ENCODE data around the gene SH2D3C.
A peak's percentile ranks its signal among the peaks of the same experiment; 100 is the strongest.
"Not testable (repeated sequence)": the region's sequence is repeated elsewhere in the genome, so short reads cannot be mapped to it uniquely, and the experiment has no call there.

SH2D3C gene

DNA sequence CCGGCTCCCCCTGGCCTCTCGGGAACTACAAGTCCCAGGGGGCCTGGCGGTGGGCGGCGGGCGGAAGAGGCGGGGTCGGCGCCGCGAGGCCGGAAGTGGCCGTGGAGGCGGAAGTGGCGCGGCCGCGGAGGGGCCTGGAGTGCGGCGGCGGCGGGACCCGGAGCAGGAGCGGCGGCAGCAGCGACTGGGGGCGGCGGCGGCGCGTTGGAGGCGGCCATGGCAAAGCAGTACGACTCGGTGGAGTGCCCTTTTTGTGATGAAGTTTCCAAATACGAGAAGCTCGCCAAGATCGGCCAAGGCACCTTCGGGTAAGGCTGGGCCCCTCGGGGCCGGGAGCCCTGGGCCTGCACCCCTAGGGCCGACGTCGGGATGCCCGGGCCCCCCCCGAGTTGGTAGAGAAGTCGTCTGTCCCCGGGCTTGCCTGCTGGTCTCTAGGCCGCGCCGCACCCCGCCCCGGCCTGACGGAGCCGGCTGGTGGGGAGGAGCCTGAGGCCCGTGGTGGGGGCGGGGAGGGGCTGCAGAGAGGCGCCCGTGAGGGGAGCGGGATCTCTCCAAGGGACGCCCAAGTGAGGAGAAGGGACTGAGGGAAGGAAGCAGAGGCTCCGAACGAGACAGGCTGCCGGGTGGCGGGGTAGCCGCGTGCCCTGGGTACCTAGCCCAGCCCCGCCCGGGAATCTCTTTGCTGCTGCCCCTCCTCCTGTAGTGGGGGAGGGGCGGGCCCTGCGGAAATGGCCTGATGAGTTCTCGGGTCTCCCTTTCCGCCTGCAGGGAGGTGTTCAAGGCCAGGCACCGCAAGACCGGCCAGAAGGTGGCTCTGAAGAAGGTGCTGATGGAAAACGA, 7.7 kb upstream of the SH2D3C start, which contains the start of gene CDK9:
Gene CDK9 (plus strand): TSS at position 102 of the 840 bp plus-strand sequence. CDS start 115 bp downstream, at position 217.
- TF ChIP-seq JUND (IDR thresholded peaks at IDR 0.05; ENCODE audit: low read depth), result no peak
- in situ Hi-C loops (cut with HindIII; ENCODE audit: low pct_unique_long_range_greater_than_20kb, low sequenced_read_pairs), result no loop called here
- DNase-seq (ENCODE audit: low read depth in 1 of 2, low spot score in 1 of 2), result peak; percentile 93 to 94

DNA sequence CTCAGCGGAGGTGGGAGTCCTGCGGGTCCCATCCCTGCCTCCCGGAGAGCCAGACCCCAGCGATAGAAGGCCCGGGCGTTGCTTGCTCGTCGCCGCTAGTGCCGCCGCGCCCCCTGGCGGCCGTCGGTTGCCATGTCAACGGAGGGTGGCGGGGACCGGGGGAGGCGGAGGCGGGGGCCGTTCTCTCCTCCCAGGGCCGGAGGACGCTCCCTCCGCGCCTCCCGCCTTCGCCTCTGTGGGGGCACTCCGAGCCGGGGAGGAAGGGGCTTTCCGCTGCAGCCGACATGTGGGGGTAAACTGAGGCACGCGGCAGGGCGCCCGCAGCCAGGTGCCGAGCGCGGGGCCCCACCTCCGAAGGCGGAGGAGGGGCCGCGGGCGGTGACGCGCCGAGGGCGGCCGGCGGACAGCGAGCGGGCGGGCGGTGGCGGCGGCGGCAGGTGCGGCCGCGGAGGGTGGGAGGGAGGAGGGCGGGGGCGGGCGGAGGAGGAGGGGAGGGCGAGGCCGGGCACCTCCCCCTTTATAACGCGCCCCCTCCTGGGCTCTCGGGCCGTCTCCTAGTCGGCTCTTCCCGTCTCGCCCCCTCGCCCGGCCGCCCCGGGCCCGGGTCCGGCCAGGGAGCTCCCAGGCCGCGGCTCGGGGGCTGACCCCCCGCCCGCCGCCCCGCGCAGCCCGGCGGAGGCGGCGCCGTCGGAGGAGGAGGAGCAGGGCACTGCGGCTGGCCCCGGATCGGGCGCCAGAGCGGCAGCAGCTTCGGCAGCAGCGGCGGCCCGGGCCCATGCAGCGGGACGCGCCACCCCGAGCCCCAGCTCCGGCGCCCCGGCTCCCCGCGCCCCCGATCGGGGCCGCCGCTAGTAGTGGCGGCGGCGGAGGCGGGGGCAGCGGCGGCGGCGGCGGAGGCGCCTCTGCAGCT, 6.8 kb upstream of the SH2D3C start:
- in situ Hi-C loops (cut with HindIII; ENCODE audit: low pct_unique_long_range_greater_than_20kb, low sequenced_read_pairs), result no loop called here
- no peak for TF ChIP-seq JUND (IDR thresholded peaks at IDR 0.05; ENCODE audit: low read depth)
- peak; percentile 90 to 97 for DNase-seq (ENCODE audit: low read depth in 1 of 2, low spot score in 1 of 2)

DNA sequence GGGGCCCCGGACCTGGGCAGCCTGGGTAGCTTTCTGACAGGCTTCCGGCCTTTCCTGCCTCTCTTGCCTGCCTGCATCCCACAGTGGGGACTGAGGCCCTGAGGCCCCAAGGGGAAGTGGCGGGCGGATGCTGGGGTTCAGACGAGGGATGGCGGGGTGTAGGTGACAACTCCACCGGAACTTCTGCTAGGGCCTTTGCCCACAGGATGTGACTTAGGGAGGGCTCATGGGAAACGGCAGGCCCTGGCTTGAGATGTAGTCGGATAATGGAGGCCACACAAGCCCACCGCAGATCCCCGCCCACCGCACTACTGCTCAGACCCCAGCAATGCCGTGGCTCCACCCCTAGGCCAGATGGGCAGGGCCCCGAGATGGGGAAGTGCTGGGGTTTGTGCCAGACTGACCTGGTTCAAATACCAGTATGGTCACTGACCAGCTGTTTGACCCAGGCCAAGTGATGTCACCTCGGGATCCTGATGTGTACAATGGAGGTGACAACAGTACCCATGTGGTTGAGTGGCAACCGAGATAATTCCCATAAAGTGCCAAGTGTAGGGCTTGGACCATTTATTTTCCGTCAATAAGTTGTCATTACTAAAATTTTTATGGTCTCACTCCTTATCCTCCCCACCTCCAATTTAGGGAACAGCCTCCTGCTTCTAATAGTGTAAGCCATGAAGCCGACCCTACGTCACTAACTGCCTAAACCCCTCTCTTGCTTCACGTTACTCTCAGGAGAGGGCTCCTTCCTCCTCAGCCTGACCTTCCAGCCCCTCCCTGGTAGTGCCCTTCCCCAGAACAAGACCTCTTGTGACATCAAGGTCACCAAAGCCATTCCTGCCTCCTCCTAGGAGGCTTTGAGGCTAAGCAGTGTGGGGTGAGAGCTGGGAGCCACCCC, 4.9 kb upstream of the SH2D3C start:
- in situ Hi-C loops (cut with HindIII; ENCODE audit: low pct_unique_long_range_greater_than_20kb, low sequenced_read_pairs), result no loop called here
- no peak for DNase-seq (ENCODE audit: low read depth in 1 of 2, low spot score in 1 of 2)

DNA sequence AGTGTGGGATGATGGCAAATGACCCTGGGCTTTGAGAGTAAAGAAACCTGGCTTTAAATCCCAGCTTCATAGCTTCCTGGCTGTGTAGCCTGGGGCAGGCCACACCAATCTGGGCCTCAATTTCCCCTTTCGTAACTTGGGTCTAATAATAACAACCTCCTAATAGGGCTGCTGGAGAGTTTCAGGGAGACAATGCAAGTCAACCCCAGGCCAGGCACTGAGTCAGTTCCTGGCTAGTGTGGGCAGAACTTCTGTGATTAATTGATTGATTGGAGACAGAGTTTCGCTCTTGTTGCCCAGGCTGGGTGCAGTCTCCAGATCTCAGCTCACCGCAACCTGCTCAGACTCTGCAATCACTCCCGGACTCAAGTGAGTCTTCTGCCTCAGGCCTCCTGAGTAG, 3.3 kb upstream of the SH2D3C start:
- no peak for DNase-seq (ENCODE audit: low read depth in 1 of 2, low spot score in 1 of 2)
- in situ Hi-C loops (cut with HindIII; ENCODE audit: low pct_unique_long_range_greater_than_20kb, low sequenced_read_pairs), result no loop called here
- TF ChIP-seq JUND (IDR thresholded peaks at IDR 0.05; ENCODE audit: low read depth), result no peak

More for the DNA sequence above, 4.9 kb upstream of the SH2D3C start:
- no peak for TF ChIP-seq JUND (IDR thresholded peaks at IDR 0.05; ENCODE audit: low read depth)

DNA sequence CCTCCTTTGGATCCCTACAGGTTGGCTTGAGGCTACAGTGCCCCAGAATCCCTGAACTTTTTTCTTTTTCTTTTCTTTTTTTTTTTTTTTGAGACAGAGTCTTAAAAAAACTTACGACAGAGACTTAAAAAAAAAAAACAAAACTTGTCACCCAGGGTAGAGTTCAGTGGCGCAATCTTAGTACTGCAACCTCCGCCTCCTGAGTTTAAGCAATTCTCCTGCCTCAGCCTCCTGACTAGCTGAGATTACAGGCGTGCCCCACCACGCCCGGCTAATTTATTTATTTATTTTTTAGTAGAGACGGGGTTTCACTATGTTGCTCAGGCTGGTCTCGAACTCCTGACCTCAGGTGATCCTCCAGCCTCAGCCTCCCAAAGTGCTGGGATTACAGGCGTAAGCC, 2.4 kb upstream of the SH2D3C start:
- in situ Hi-C loops (cut with HindIII; ENCODE audit: low pct_unique_long_range_greater_than_20kb, low sequenced_read_pairs); DNase-seq (ENCODE audit: low read depth in 1 of 2, low spot score in 1 of 2): not testable (repeated sequence)

DNA sequence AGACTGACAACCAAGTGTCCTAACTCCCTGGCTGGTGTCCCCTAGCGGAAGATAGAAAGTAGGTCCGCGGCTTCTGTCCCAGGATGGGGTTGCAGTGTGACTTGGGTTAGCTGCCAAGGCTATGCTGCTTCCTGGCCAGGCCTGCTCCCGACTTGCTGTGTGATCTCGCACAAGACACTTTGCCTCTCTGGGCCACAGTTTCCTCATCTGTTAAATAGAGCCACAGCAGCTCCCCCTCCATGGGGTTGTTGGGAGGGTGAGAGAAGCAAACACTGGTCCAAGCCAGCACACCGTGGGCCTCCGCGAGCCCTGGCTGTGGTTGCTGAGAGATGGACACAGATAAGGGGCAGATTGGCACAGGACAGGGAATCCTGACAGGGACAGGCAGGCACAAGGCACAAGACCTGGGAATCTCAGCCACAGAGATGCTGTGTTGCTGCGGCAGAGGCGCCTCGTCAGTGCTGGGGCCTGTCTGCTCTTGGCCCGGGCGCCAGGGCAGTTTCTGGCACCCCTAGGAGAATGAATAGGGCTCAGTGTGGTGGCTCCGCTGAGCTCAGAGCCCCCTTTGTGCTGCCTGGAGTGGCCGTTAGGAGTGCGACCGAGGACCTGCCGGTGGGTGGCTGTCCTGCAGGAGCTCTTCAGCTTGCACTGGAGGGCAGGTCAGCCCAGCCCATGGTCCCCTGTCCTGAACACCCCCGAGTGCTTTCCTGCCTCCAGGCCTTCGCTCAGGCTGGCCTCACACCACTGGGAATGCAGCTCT, 1.8 kb upstream of the SH2D3C start:
- peak in 1 of 2 experiments; percentile 46 for DNase-seq (ENCODE audit: low read depth in 1 of 2, low spot score in 1 of 2)
- in situ Hi-C loops (cut with HindIII; ENCODE audit: low pct_unique_long_range_greater_than_20kb, low sequenced_read_pairs), result no loop called here
- no peak for TF ChIP-seq JUND (IDR thresholded peaks at IDR 0.05; ENCODE audit: low read depth)

DNA sequence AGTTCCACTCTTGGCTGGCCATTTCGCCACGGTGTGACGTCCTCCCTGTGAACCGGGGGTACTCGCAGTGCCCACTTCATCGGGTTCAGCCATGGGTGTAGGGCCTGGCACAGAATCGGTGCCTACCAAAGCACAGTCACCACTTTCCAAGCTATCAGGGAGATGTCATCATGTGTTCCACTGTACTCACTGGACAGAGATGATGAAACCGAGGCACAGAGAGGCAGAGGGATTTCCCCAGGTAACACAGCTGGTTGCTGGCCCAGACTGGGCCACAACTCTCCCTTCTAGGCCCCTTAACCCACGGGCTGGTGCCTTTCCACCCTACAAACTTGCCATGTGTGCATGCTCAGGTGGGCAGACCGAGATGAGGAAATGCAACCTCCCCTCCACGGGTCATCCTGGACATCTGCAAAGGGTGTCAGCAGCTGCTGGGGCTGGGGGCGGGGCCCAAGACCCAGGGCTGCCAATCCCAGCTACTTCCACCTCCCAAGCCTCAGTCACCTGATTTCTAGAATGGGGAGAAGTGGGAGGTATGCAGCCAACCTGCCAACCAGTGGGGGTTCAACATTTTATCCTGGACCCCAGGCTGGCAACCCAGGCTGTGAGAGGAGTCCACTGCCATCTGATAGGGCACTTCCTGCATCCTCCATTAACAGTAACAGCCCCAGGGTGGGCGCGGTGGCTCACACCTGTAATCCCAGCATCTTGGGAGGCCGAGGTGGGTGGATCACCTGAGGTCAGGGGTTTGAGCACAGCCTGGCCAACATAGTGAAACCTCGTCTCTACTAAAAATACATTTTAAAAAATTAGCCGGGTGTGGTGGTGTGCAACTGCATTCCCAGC, 893 bp upstream of the SH2D3C start:
- in situ Hi-C loops (cut with HindIII; ENCODE audit: low pct_unique_long_range_greater_than_20kb, low sequenced_read_pairs), result no loop called here
- no peak for DNase-seq (ENCODE audit: low read depth in 1 of 2, low spot score in 1 of 2)

DNA sequence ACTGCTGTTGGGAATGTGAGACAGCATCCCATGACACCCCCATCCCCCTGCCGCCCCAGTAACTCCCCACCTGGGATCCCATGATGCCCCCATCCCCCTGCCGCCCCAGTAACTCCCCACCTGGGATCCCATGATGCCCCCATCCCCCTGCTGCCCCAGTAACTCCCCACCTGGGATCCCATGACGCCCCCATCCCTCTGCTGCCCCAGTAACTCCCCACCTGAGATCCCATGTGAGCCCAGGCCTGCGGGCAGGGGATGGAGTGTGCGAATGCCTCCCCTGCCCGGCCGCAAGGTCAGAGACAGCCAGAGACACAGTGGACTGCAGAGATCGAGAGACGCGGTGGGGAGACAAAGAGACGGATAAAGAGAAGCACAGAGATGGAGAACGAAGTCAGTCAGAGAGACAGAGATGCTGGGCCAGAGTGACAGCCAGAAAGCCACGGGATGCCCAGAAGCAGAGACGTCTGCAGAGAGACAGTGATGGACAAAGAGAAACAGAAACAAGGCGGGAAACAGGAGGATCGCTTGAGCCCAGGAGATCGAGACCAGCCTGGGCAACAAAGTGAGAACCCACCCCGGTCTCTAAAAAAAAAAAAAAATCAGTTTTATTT, 992 bp downstream of the SH2D3C start:
- no peak for DNase-seq (ENCODE audit: low read depth in 1 of 2, low spot score in 1 of 2)
- no peak for TF ChIP-seq JUND (IDR thresholded peaks at IDR 0.05; ENCODE audit: low read depth)
- in situ Hi-C loops (cut with HindIII; ENCODE audit: low pct_unique_long_range_greater_than_20kb, low sequenced_read_pairs), result no loop called here

More for the DNA sequence above, 893 bp upstream of the SH2D3C start:
- no peak for TF ChIP-seq JUND (IDR thresholded peaks at IDR 0.05; ENCODE audit: low read depth)

DNA sequence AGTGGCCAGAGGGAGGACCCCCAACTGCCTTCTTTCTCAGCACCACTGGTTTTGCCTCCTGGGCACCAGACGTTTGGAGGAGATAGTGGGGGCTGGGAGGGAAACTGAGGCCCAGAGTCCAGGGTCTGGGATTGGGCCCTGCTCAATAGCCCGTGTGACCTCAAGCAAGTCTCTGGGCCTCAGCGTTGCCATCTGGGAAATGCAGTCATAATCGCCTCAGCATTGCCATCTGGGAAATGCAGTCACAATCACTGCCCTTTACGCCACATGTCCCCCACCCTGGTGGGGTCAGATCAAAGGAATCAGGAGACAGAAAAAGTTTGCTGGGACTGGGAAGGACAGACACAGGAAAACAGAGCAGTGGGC, 1.6 kb downstream of the SH2D3C start:
- in situ Hi-C loops (cut with HindIII; ENCODE audit: low pct_unique_long_range_greater_than_20kb, low sequenced_read_pairs), result no loop called here
- no peak for TF ChIP-seq JUND (IDR thresholded peaks at IDR 0.05; ENCODE audit: low read depth)
- no peak for DNase-seq (ENCODE audit: low read depth in 1 of 2, low spot score in 1 of 2)

DNA sequence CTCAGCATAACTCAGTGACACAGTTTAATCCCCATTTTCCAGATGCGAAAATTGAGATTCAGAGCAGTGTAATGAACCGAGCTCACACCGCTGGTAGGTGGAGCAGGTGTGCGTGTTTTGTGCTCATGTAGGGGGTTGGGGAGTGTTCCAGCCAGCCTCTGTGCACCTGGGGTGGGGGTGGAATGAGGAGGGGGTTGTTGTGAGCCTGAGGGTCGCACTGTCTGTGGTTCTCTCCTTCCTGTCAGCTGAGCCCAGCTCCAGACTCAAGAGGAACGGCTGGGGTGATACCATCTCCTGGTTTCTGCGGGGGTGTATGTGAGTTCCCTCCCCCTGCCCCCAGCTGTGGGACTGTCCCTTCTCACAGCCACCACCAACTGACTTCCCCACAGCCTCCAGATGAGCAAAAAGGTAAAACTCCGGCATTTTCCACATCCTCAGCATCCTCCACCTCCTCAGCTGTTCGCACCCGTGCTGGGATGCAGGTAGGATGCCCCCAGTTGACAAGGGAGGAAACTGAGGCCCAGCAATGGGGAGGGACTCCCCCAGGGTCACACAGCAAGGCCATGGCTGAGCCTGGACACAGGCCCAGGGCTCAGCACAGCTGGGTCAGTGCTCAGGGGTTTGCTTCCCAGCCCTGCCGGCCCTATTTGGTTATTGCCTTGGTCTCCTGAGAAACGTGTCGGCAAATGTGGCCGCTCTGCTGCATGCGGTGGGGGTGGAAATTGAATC, 2.1 kb downstream of the SH2D3C start:
- in situ Hi-C loops (cut with HindIII; ENCODE audit: low pct_unique_long_range_greater_than_20kb, low sequenced_read_pairs), result no loop called here
- DNase-seq (ENCODE audit: low read depth in 1 of 2, low spot score in 1 of 2), result peak in 1 of 2 experiments; percentile 38
- no peak for TF ChIP-seq JUND (IDR thresholded peaks at IDR 0.05; ENCODE audit: low read depth)

Measured in T47D (cell line).